ENCODE data around the gene SCUBE1. TPM values are rescaled to one million over a fixed set of nuclear protein-coding genes. Genes with fewer than 3 reads are reported as not detected.

The SCUBE1 gene
- total and polyA plus RNA-seq, 4 donors, result 1.6 to 7.9 (median 5.0) TPM

GRCh38 chr22:43277987-43278601 lies 65.1 kb downstream of the SCUBE1 start:
- WGBS, 2 donors, result 69 to 72% methylated on average over 13 of the region's 13 CpGs
- H3K27ac ChIP-seq (ENCODE audit: low read depth in 1 of 2, low read length in 1 of 2), result no peak overlapping the region
- no peaks in the 10 kb centered on the region for H3K9me3 ChIP-seq (ENCODE audit: control insufficient read depth in 4 of 4, insufficient read depth in 3 of 4, low read length in 3 of 4)
- H3K4me1 ChIP-seq (ENCODE audit: control insufficient read depth in 5 of 5, insufficient read depth in 5 of 5, low read length in 5 of 5), result peaks cover 0 to 8% (median 0%) of the 10 kb centered on the region in 5 donors
- no peaks in the 10 kb centered on the region for H3K36me3 ChIP-seq (ENCODE audit: control insufficient read depth in 4 of 4, insufficient read depth in 4 of 4, low read length in 4 of 4)
- ATAC-seq (ENCODE audit: insufficient read depth, low FRiP score) (no peak), DNase-seq (no peak)
- no peak overlapping the region for H3K9ac ChIP-seq (ENCODE audit: insufficient read depth in 1 of 2, low read length in 2 of 2)
- no peak overlapping the region for H3K4me3 ChIP-seq
- H3K27me3 ChIP-seq (ENCODE audit: control insufficient read depth in 3 of 3, insufficient read depth in 3 of 3, low read length in 2 of 3), result no peaks in the 10 kb centered on the region
- TF ChIP-seq CTCF (IDR thresholded peaks at IDR 0.05; ENCODE audit: control extremely low read depth, extremely low read depth), result no peak

GRCh38 chr22:43277091-43277490 lies 66.1 kb downstream of the SCUBE1 start:
- no peak for TF ChIP-seq CTCF (IDR thresholded peaks at IDR 0.05; ENCODE audit: control extremely low read depth, extremely low read depth)
- Histone ChIP-seq H3K27me3 (ENCODE audit: control insufficient read depth in 3 of 3, insufficient read depth in 3 of 3, low read length in 2 of 3) (no peaks in the 10 kb centered on the region), H3K36me3 (ENCODE audit: control insufficient read depth in 4 of 4, insufficient read depth in 4 of 4, low read length in 4 of 4) (no peaks in the 10 kb centered on the region), H3K9me3 (ENCODE audit: control insufficient read depth in 4 of 4, insufficient read depth in 3 of 4, low read length in 3 of 4) (no peaks in the 10 kb centered on the region), H3K27ac (ENCODE audit: low read depth in 1 of 2, low read length in 1 of 2) (no peak overlapping the region), H3K9ac (ENCODE audit: insufficient read depth in 1 of 2, low read length in 2 of 2) (no peak overlapping the region), H3K4me1 (ENCODE audit: control insufficient read depth in 5 of 5, insufficient read depth in 5 of 5, low read length in 5 of 5) (peaks cover 0 to 8% (median 0%) of the 10 kb centered on the region in 5 donors), H3K4me3 (no peak overlapping the region)
- 95 to 96% methylated on average over 9 to 10 of the region's 10 CpGs for WGBS, 2 donors
- ATAC-seq (ENCODE audit: insufficient read depth, low FRiP score) (no peak), DNase-seq (no peak)

DNA sequence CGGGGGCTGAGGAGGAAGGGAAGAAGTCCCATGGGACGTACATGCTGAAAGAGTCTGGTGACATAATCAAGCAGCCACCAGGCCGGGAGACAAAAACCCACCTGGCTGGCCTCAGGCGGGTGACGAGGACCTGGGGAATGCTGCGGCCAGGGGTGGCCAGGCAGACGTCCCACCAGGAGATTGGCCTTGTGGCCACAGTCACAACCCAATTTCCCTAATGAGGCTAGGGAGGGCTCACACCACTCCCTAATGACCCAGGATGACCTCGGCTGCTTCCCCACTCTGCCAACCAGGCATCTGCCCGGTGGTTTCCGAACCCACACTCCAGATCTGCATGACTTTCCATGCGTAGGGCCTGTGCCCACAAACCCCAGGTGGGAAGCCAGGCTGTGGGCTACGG lies 66.9 kb downstream of the SCUBE1 start:
- Histone ChIP-seq H3K4me1 (ENCODE audit: control insufficient read depth in 5 of 5, insufficient read depth in 5 of 5, low read length in 5 of 5) (peaks cover 0 to 8% (median 0%) of the 10 kb centered on the region in 5 donors), H3K27ac (ENCODE audit: low read depth in 1 of 2, low read length in 1 of 2) (no peak overlapping the region), H3K27me3 (ENCODE audit: control insufficient read depth in 3 of 3, insufficient read depth in 3 of 3, low read length in 2 of 3) (no peaks in the 10 kb centered on the region), H3K36me3 (ENCODE audit: control insufficient read depth in 4 of 4, insufficient read depth in 4 of 4, low read length in 4 of 4) (no peaks in the 10 kb centered on the region), H3K9ac (ENCODE audit: insufficient read depth in 1 of 2, low read length in 2 of 2) (no peak overlapping the region), H3K4me3 (no peak overlapping the region), H3K9me3 (ENCODE audit: control insufficient read depth in 4 of 4, insufficient read depth in 3 of 4, low read length in 3 of 4) (no peaks in the 10 kb centered on the region)
- TF ChIP-seq CTCF (IDR thresholded peaks at IDR 0.05; ENCODE audit: control extremely low read depth, extremely low read depth), result no peak
- WGBS, 2 donors, result 82 to 85% methylated on average over 12 of the region's 12 CpGs
- ATAC-seq (ENCODE audit: insufficient read depth, low FRiP score) (no peak), DNase-seq (no peak)
